H9 (cell line): ENCODE data around the gene LMF1. TPM values are rescaled to one million over a fixed set of nuclear protein-coding genes. Genes with fewer than 3 reads are reported as not detected.

ENCODE experiments used
- DNase-seq: peaks from one replicate; pipeline ENCODE4 v3.0.0-alpha.2; 2017
- H2AFZ ChIP-seq: one replicate; pipeline ENCODE4 v1.6.1; 2013; ENCODE audit warnings: mild to moderate bottlenecking, low read length, control low read depth, moderate library complexity
- H2AK5ac ChIP-seq: 2 replicates; pipeline ENCODE4 v1.6.1; 2013; ENCODE audit warnings: low read length, control low read depth, mixed read lengths; ENCODE audit not compliant: insufficient read length
- H2BK120ac ChIP-seq: one replicate; pipeline ENCODE4 v1.6.1; 2013; ENCODE audit warnings: low read depth, mild to moderate bottlenecking, low read length, control low read depth, inconsistent platforms; ENCODE audit not compliant: poor library complexity, severe bottlenecking
- H2BK12ac ChIP-seq: 2 replicates; pipeline ENCODE4 v1.6.1; 2013; ENCODE audit warnings: low read length, control low read depth, mixed read lengths, low read depth; ENCODE audit not compliant: insufficient read length
- H2BK15ac ChIP-seq: 2 replicates; pipeline ENCODE4 v1.6.1; 2013; ENCODE audit warnings: low read depth, low read length, control low read depth
- H2BK20ac ChIP-seq: one replicate; pipeline ENCODE4 v1.6.1; 2013; ENCODE audit warnings: low read depth, mild to moderate bottlenecking, low read length, control low read depth, inconsistent platforms; ENCODE audit not compliant: poor library complexity, severe bottlenecking
- H2BK5ac ChIP-seq: 2 replicates; pipeline ENCODE4 v1.6.1; 2013; ENCODE audit warnings: low read length, control low read depth, mixed read lengths; ENCODE audit not compliant: insufficient read length
- H3K14ac ChIP-seq: 2 replicates; pipeline ENCODE4 v1.6.1; 2013; ENCODE audit warnings: low read length, control low read depth; ENCODE audit not compliant: insufficient read depth
- H3K18ac ChIP-seq: 2 replicates; pipeline ENCODE4 v1.6.1; 2013; ENCODE audit warnings: low read depth, mild to moderate bottlenecking, mixed read lengths, low read length, control low read depth; ENCODE audit not compliant: insufficient read length
- H3K23ac ChIP-seq: 2 replicates; pipeline ENCODE4 v1.6.1; 2013; ENCODE audit warnings: low read length, control low read depth, mixed read lengths, low read depth; ENCODE audit not compliant: insufficient read length
- H3K23me2 ChIP-seq: 2 replicates; pipeline ENCODE4 v1.6.1; 2013; ENCODE audit warnings: low read depth, mild to moderate bottlenecking, mixed read lengths, low read length, control low read depth; ENCODE audit not compliant: insufficient read length, poor library complexity, severe bottlenecking
- H3K27ac ChIP-seq: 2 replicates; pipeline ENCODE4 v1.5.1; 2013; ENCODE audit warnings: low read length, control low read depth, mixed read lengths, low read depth; ENCODE audit not compliant: insufficient read length
- H3K27me3 ChIP-seq: 2 replicates; pipeline ENCODE4 v1.6.1; 2013; ENCODE audit warnings: low read length, control low read depth, inconsistent platforms; ENCODE audit not compliant: insufficient read depth
- H3K4ac ChIP-seq: 2 replicates; pipeline ENCODE4 v1.6.1; 2013; ENCODE audit warnings: low read depth, mild to moderate bottlenecking, control low read depth, inconsistent platforms, low read length, moderate library complexity
- H3K4me1 ChIP-seq: 2 replicates; pipeline ENCODE4 v1.6.1; 2013; ENCODE audit warnings: low read length, control low read depth, inconsistent platforms; ENCODE audit not compliant: insufficient read depth
- H3K4me2 ChIP-seq: 2 replicates; pipeline ENCODE4 v1.6.1; 2013; ENCODE audit warnings: low read length, control low read depth, mixed read lengths; ENCODE audit not compliant: insufficient read length, insufficient read depth
- H3K56ac ChIP-seq: 2 replicates; pipeline ENCODE4 v1.6.1; 2013; ENCODE audit warnings: low read depth, mild to moderate bottlenecking, mixed read lengths, low read length, control low read depth; ENCODE audit not compliant: insufficient read length
- H3K79me1 ChIP-seq: 2 replicates; pipeline ENCODE4 v1.6.1; 2013; ENCODE audit warnings: low read depth, mild to moderate bottlenecking, moderate library complexity, low read length, control low read depth, inconsistent platforms; ENCODE audit not compliant: insufficient read depth, poor library complexity, severe bottlenecking
- H3K79me2 ChIP-seq: 2 replicates; pipeline ENCODE4 v1.6.1; 2013; ENCODE audit warnings: low read length, control low read depth, inconsistent platforms; ENCODE audit not compliant: insufficient read depth
- H3K9ac ChIP-seq: 2 replicates; pipeline ENCODE4 v1.6.1; 2013; ENCODE audit warnings: low read length, control low read depth, mixed read lengths; ENCODE audit not compliant: insufficient read length; ENCODE audit errors: extremely low read depth
- H3K9me3 ChIP-seq: one replicate; pipeline ENCODE4 v1.6.1; 2013; ENCODE audit warnings: low read depth, low read length, inconsistent platforms; ENCODE audit not compliant: control insufficient read depth
- H3T11ph ChIP-seq: one replicate; pipeline ENCODE4 v1.6.1; 2013; ENCODE audit warnings: mild to moderate bottlenecking, low read length, control low read depth, inconsistent platforms
- H4K20me1 ChIP-seq: one replicate; pipeline ENCODE4 v1.6.1; 2013; ENCODE audit not compliant: control insufficient read depth, insufficient read length, insufficient read depth
- H4K5ac ChIP-seq: 2 replicates; pipeline ENCODE4 v1.6.1; 2013; ENCODE audit warnings: low read depth, mild to moderate bottlenecking, mixed read lengths, low read length, control low read depth; ENCODE audit not compliant: insufficient read length
- H4K8ac ChIP-seq: replicated peaks from 2 replicates; pipeline ENCODE4 v1.6.1; 2013; ENCODE audit warnings: low read length, control low read depth, mixed read lengths, low read depth; ENCODE audit not compliant: insufficient read length
- H4K91ac ChIP-seq: 2 replicates; pipeline ENCODE4 v1.6.1; 2013; ENCODE audit warnings: low read depth, mild to moderate bottlenecking, moderate library complexity, mixed read lengths, low read length, control low read depth; ENCODE audit not compliant: insufficient read length
- H3K27ac Mint-ChIP-seq, 3 experiments: 2 replicates in 2 of 3; 3 replicates in 1 of 3; pipeline ENCODE4 v1.8.0; 2020 to 2021; ENCODE audit warnings: mixed read lengths in 3 of 3, mild to moderate bottlenecking in 1 of 3, moderate library complexity in 1 of 3
- H3K27me3 Mint-ChIP-seq: 2 replicates; pipeline ENCODE4 v1.8.0; 2021; ENCODE audit warnings: low read depth, mild to moderate bottlenecking, moderate library complexity, mixed read lengths
- H3K36me3 Mint-ChIP-seq, 3 experiments: 2 replicates in 2 of 3; 3 replicates in 1 of 3; pipeline ENCODE4 v1.8.0; 2020 to 2021; ENCODE audit warnings: low read depth in 3 of 3, mixed read lengths in 3 of 3; ENCODE audit not compliant: insufficient read depth in 1 of 3
- H3K4me1 Mint-ChIP-seq, 2 experiments: 2 replicates each; pipeline ENCODE4 v1.8.0; 2020; ENCODE audit warnings: mixed read lengths in 2 of 2
- H3K4me3 Mint-ChIP-seq, 2 experiments: 2 replicates in 1 of 2; 3 replicates in 1 of 2; pipeline ENCODE4 v1.8.0; 2020 to 2021; ENCODE audit warnings: mild to moderate bottlenecking in 2 of 2, mixed read lengths in 2 of 2, moderate library complexity in 1 of 2
- H3K9me3 Mint-ChIP-seq, 2 experiments: 2 replicates in 1 of 2; 3 replicates in 1 of 2; pipeline ENCODE4 v1.8.0; 2020; ENCODE audit warnings: mild to moderate bottlenecking in 2 of 2, mixed read lengths in 2 of 2, moderate library complexity in 1 of 2
- WGBS: extraction: QIAGEN DNeasy Blood & Tissue Kit; methylation state at CpG from one replicate; pipeline ENCODE4 v1.1.7; 2013; ENCODE audit warnings: missing lambda C conversion rate, low lambda C conversion rate, mixed read lengths; ENCODE audit not compliant: insufficient read length; ENCODE audit errors: extremely low coverage; 5-methylcytosine and 5-hydroxymethylcytosine counted together
- total RNA-seq: library from RNA; stranded (reverse); gene quantifications from 2 replicates; pipeline ENCODE4 v1.2.1, GENCODE V29; 2021
- TF ChIP-seq, protein P1 (sequence below): fragments of 200-600 bp; sonication (generic); conservative IDR thresholded peaks from 3 replicates; pipeline ENCODE4 v1.8.0; 2021; ENCODE audit warnings: antibody characterized with exemption, mild to moderate bottlenecking

The LMF1 gene
- total RNA-seq, 1 experiment from 2014 or later = 7.1 TPM

DNA sequence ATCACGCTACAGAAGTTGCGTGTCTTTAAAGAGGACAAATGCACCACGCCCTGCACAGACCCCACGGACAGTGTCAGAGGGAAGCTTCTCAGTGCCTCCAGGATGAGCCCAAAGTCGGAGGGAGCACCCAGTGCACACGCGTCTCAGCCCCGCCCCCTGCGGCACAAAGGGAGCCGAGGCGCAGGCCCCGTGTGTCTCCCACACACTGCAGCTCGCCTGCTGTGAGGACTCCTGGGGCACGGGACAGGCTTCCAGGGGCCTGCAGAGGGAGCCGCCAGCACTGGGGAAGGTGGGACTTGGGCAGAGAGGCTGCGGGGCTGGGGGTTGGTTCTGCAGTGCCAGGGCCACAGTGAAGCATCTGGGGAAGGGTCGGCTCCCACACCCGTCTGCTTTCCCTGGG lies 77.4 kb downstream of the LMF1 start:
- Histone ChIP-seq H3K23me2 (no peaks in the 10 kb centered on the region), H4K5ac (no peak overlapping the region), H2BK12ac (no peak overlapping the region), H3K23ac (no peak overlapping the region), H3K27ac (no peak overlapping the region), H2BK15ac (no peak overlapping the region), H2AFZ (no peak overlapping the region), H3K79me2 (no peaks in the 10 kb centered on the region), H3K14ac (no peak overlapping the region), H3K4ac (no peak overlapping the region), H2BK120ac (no peak overlapping the region), H2BK20ac (no peak overlapping the region), H4K20me1 (no peaks in the 10 kb centered on the region), H3K4me1 (no peaks in the 10 kb centered on the region), H2BK5ac (no peak overlapping the region), H4K91ac (no peak overlapping the region), H4K8ac (no peak overlapping the region), H3K18ac (no peak overlapping the region), H3K56ac (no peak overlapping the region), H3K27me3 (no peaks in the 10 kb centered on the region), H3K79me1 (no peaks in the 10 kb centered on the region), H3K9ac (no peak overlapping the region), H3T11ph (no peak overlapping the region), H2AK5ac (no peak overlapping the region), H3K9me3 (no peaks in the 10 kb centered on the region), H3K4me2 (no peak overlapping the region)
- peaks cover 0 to 16% of the 10 kb centered on the region in 2 experiments; a peak in 2 of 4 replicates for H3K4me1 Mint-ChIP-seq
- H3K4me3 Mint-ChIP-seq = no peak overlapping the region
- H3K27ac Mint-ChIP-seq = no peak overlapping the region
- no peaks in the 10 kb centered on the region; a peak in 1 of 5 replicates for H3K9me3 Mint-ChIP-seq
- no peak for DNase-seq
- no peaks in the 10 kb centered on the region for H3K36me3 Mint-ChIP-seq
- TF ChIP-seq, protein P1, sequence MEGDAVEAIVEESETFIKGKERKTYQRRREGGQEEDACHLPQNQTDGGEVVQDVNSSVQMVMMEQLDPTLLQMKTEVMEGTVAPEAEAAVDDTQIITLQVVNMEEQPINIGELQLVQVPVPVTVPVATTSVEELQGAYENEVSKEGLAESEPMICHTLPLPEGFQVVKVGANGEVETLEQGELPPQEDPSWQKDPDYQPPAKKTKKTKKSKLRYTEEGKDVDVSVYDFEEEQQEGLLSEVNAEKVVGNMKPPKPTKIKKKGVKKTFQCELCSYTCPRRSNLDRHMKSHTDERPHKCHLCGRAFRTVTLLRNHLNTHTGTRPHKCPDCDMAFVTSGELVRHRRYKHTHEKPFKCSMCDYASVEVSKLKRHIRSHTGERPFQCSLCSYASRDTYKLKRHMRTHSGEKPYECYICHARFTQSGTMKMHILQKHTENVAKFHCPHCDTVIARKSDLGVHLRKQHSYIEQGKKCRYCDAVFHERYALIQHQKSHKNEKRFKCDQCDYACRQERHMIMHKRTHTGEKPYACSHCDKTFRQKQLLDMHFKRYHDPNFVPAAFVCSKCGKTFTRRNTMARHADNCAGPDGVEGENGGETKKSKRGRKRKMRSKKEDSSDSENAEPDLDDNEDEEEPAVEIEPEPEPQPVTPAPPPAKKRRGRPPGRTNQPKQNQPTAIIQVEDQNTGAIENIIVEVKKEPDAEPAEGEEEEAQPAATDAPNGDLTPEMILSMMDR = no peak
- no peaks in the 10 kb centered on the region; the same call in 1 of the 2 replicates for H3K27me3 Mint-ChIP-seq
- WGBS = no CpG with 5 or more reads among the region's 18 CpGs
